Right hindlimb (tissue), 1 donor: Measurements from ENCODE around the gene RPS28.
"Not testable (repeated sequence)": the region's sequence is repeated elsewhere in the genome, so short reads cannot be mapped to it uniquely, and the experiment has no call there.

ENCODE experiments used
- DNase-seq: peaks from one replicate; pipeline ENCODE4 v3.0.0-alpha.2; 2018

RPS28 gene

DNA sequence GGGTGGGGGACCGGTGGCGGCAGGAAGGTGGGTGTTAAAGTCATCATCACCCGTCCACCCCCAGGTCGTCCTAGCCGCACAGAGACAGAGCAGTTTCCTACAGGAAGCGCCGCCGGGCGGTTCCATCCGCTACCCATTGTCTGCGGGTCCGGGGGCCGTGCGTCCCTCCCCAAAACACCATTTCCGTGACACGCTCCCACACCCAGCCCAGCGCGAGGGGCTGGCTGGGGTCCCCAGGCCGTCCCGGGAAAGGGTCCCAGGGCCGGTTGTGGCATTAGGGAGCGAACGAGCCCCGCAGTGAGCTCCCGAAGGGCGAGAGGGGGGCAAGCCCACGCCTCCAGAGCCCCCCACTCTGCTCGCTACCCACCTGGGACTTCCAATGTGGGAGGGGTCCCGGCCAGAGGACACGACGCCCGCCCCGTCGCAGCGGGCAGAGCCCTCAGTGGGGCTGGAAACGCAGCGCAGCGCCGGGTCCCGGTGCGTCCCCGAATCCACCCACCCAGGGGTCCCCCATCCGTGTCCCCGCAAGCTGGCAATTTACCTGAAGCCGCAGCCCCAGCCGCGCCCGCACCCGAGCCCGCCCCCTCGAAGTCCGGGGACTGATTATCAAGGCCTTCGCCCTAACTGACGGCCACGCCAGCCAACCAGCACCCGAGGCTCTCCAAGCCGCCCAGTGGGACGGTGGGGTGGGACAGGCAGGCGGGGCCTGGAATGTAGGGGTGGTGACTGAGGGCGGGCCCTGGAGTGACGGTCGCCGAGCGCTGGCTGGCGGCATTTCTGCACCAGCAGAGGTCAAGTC lies 21.6 kb downstream of the RPS28 start, which contains the start of gene KANK3:
TSS of gene KANK3 (minus strand) at position 579 of the 799 bp plus-strand sequence. CDS start 5,434 bp downstream, outside the sequence.
- DNase-seq = peak; percentile 91

- DNase-seq = no peak
Observed at GRCh38 chr19:8343483-8343844, 22.2 kb downstream of the RPS28 start.

- not testable (repeated sequence) for DNase-seq
Observed at GRCh38 chr19:8349629-8350372, 28.5 kb downstream of the RPS28 start.

DNA sequence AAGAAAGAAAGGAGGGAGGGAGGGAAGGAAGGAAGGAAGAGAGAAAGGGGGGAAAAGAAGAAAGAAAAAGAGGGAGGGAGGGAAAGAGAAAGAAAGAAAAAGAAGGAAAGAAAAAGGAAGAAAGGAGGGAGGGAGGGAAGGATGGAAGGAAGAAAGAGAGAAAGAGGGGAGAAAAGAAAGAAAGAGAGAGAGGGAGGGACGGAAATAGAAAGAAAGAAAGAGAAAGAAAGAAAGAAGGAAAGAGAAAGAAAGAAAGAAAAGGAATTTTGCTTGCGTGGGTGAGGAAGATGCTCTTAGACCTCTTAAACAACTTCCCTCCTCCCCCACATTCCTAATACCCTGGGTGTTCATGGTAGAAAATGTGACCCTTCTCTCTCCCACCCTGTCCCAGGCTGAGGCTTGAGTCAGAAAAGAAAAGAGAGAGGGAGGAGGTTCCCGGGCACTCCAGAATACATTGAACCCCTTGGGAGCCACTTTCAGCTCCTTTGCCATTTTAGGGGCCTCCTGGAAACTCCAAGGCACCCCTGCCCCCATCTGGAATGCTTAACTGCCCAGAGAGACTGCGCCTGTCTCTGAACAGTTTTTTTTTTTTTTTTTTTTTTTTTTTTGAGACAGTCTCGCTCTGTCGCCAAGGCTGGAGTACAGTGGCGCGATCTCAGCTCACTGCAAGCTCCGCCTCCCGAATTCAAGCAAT lies 31.0 kb downstream of the RPS28 start:
- DNase-seq = no peak

DNA sequence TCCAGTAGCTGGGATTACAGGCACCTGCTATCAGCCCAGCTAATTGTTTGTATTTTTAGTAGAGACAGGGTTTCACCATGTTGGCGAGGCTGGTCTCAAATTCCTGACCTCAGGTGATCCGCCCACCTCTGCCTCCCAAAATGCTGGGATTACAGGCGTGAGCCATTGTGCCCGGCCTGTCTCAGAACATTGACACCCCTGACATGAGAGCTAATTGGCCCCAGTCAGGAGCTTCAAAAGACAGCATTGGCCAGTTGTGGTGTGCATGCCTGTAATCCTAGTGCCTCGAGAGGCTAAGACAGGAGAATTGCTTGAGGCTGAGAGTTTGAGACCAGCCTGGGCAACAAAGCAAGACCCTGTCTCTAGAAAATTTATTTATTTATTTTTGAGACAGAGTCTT lies 31.5 kb downstream of the RPS28 start:
- DNase-seq = not testable (repeated sequence)

- no peak for DNase-seq
Observed at GRCh38 chr19:8355631-8356402, 34.5 kb downstream of the RPS28 start.

DNA sequence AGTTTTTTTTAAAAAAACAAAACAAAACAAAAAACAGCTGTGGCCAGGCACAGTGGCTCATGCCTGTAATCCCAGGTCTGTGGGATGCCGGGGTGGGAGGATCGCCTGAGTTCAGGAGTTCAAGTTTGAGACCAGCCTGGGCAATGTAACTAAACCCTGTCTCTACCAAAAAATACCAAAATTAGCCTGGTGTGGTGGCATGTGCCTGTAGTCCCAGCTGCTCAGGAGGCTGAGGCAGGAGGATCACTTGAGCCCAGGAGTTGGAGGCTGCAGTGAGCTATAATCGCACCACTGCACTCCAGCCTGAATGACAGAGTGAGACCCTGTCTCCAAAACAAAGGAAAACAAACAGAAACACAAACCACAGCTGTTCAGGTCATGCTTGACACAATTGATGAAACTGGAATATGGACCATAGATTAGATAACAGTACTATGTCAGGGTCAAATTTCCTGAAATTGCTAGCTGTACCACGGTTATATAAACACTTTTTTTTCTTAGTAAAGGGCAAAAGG lies 35.8 kb downstream of the RPS28 start:
- DNase-seq = no peak

DNA sequence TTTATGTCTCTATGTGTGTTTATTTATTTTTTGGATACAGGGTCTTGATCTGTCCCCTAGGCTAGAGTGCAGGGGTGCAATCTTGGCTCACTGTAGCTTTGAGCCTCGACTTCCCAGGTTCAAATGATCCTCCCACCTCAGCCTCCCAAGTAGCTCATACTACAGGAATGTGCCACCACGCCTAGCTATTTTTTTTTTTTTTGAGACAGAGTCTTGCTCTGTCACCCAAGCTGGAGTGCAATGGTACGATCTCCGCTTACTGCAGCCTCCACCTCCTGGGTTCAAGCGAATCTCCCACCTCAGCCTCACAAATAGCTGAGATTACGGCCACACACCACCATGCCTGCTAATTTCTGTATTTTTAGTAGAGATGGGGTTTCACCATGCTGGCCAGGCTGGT lies 37.7 kb downstream of the RPS28 start:
- no peak for DNase-seq

DNA sequence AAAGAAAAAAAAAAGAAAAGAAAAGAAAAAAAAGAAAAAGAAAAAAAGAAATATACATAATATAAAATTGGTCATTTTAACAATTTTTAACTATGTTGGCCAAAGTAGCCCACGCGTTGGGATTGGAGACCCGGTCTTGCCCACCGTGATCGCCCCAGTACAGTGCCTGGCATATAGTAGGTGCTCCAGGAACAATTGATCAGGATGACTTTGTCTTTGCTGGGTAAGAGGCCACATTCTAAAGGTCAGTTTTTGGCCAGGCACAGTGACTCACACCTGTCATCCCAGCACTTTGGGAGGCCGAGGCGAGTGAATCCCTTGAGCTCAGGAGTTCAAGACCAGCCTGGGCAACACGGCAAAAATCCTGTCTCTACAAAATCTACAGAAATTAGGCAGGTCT lies 38.9 kb downstream of the RPS28 start:
- no peak for DNase-seq

- peak; percentile 93 for DNase-seq
Observed at GRCh38 chr19:8361921-8362793, 40.9 kb downstream of the RPS28 start.

GRCh38 chr19:8363803-8364771 lies 42.8 kb downstream of the RPS28 start, which contains the start of gene ANGPTL4:
Gene ANGPTL4, plus strand, starts transcription at chr19:8364155. Its CDS starts 167 bp downstream, at chr19:8364322.
- peak; percentile 85 for DNase-seq

GRCh38 chr19:8366121-8366581 lies 44.9 kb downstream of the RPS28 start:
- DNase-seq = no peak

DNA sequence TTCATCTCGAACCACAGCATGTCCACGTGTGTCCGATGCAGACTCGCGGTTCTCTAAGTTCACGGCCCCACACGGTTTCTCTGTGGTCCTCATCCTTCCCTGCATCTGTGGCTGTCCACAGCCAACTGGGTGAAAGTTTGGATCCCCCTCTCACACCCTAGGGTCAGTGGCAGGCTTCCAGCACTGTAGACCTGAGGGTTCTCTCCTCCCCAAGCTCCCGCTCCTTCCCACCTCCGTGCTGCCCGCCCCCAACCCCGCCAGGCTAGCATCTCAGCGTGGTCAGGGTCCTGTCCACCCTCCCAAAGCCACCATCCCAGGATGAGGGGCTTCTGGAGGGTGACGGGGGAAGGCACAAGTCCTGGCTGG lies 45.6 kb downstream of the RPS28 start:
- DNase-seq = no peak

DNA sequence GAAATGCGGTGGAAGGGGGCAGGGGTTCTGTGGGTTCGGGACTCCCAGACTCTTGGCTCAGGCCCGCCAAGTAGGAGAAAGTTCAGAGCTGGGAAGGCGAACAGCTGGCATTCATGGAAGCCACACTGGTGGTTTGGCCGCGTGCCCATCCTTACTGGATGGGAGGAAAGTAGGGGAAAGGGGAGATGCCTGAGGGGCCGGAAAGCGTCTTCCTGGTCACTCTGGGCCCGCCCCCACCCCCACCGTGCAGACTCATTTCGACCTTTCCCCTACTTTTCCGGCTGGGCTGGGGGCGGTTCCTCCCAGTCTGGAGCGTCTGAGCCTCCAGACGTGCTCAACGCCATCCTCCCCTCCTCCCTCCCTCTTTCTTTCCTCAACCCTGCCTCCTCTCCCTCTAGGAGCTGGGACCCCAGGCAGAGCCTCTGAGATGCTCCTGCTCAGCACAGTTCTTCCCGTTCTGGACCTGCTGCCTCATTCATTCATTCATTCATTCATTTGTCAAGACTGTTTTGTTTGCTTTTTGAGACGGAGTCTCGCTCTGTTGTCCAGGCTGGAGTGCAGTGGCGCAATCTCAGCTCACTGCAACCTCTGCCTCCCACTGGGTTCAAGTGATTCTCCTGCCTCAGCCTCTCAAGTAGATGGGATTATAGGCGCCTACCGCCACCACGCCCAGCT lies 46.2 kb downstream of the RPS28 start:
- DNase-seq = peak; percentile 94

DNA sequence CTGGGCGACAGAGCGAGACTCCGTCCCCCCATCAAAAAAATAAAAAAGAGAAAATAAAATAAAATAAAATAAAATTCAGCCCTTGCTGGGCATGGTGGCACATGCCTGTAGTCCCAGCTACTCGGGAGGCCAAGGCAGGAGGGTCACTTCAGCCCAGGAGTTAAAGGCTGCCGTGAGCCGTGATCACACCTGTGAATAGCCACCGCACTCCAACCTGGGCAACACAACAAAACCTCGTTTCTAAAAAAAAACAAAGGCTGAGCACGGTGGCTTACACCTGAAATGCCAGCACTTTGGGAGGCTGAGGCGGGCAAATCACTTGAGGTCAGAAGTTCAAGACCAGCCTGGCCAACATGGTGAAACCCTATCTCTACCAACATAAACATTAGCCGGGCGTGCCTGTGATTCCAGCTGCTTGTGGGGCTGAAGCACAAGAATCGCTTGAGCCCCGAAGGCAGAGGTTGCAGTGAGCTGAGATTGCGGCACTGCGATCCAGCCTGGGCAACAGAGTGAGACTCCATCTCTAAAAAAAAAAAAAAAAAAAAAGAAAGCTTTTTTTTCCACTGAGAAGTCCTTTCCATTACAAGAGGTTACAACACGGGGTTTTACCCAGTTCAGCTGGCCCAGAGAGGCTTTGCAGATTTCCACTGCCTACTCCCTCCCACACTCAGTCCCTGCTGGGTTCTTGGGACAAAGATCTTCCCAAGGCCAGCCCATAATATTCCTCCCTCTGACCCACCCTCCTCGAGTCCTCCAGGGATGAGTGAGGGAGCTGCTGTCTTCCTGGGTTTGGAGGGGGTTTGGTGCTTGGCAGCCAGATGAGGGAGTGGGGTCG lies 49.1 kb downstream of the RPS28 start:
- no peak for DNase-seq

DNA sequence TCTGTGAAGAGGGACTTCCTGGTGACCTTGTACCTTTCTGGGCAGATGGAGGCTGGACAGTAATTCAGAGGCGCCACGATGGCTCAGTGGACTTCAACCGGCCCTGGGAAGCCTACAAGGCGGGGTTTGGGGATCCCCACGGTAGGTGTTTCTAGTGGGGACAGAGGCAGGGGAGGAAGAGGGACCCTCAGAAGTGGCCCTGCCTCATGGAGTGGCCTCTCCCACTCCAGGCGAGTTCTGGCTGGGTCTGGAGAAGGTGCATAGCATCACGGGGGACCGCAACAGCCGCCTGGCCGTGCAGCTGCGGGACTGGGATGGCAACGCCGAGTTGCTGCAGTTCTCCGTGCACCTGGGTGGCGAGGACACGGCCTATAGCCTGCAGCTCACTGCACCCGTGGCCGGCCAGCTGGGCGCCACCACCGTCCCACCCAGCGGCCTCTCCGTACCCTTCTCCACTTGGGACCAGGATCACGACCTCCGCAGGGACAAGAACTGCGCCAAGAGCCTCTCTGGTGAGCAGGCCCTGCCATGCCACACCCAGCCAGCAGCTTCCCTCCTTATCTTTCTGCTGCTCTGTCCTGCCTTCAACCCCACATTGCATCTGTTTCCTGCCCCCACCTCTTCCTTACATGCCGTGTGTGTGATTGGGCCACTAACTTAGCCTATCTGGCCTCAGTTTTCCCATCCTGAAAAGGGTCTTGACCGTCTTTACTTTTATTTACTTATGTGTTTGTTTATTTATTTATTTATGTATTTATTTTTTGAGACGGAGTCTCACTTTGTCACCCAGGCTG lies 49.9 kb downstream of the RPS28 start:
- DNase-seq = no peak
